NOMO-1 (cell line): ENCODE data around the gene UNC13A.

Experiments
- DNase-seq, 2 experiments: peaks; one replicate each; lab custom pipeline; 2025; ENCODE audit not compliant: unreplicated experiment in 2 of 2; lab: John Stamatoyannopoulos, UW

UNC13A gene

GRCh38 chr19:17687857-17688784 is at the start of gene UNC13A:
UNC13A (minus strand) TSS chr19:17688354; CDS start chr19:17688199, 155 bp downstream.
- DNase-seq: peak; percentile 22 to 27

GRCh38 chr19:17737690-17738153 is 49.6 kb upstream of the UNC13A start:
- DNase-seq: no peak

- DNase-seq: no peak
These were observed 47.3 kb upstream of the UNC13A start for GRCh38 chr19:17735410-17735809.

- no peak for DNase-seq
These were observed 46.0 kb upstream of the UNC13A start for GRCh38 chr19:17734146-17734545.

DNA sequence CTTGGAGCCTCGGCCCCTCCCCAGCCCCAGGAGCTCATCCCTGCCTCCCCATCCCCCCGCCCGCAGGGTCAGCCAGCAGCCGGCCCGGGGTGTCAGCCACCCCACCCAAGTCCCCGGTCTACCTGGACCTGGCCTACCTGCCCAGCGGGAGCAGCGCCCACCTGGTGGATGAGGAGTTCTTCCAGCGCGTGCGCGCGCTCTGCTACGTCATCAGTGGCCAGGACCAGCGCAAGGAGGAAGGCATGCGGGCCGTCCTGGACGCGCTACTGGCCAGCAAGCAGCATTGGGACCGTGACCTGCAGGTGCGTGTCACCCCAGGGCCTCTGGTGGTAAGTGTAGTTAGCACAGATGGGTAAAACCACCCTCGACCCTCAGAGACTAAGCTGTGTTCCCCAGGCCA is 45.0 kb upstream of the UNC13A start:
- no peak for DNase-seq

GRCh38 chr19:17727843-17728242 is 39.7 kb upstream of the UNC13A start:
- DNase-seq: no peak

GRCh38 chr19:17726964-17727773 is 39.0 kb upstream of the UNC13A start:
- DNase-seq: no peak

DNA sequence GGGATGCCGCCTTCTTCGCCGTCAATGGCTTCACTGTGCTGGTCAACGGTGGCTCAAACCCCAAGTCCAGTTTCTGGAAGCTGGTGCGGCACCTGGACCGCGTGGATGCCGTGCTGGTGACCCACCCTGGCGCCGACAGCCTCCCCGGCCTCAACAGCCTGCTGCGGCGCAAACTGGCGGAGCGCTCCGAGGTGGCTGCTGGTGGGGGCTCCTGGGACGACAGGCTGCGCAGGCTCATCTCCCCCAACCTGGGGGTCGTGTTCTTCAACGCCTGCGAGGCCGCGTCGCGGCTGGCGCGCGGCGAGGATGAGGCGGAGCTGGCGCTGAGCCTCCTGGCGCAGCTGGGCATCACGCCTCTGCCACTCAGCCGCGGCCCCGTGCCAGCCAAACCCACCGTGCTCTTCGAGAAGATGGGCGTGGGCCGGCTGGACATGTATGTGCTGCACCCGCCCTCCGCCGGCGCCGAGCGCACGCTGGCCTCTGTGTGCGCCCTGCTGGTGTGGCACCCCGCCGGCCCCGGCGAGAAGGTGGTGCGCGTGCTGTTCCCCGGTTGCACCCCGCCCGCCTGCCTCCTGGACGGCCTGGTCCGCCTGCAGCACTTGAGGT is 38.1 kb upstream of the UNC13A start:
- no peak for DNase-seq

- DNase-seq: no peak
These were observed 37.4 kb upstream of the UNC13A start for GRCh38 chr19:17725422-17726078.

- no peak for DNase-seq
These were observed 36.5 kb upstream of the UNC13A start for GRCh38 chr19:17724655-17725054.

GRCh38 chr19:17722655-17723240 is 34.6 kb upstream of the UNC13A start:
- DNase-seq: no peak

- peak in 1 of 2 experiments; percentile 17 for DNase-seq
These were observed 33.7 kb upstream of the UNC13A start for GRCh38 chr19:17721821-17722220.

- no peak for DNase-seq
These were observed 33.0 kb upstream of the UNC13A start for GRCh38 chr19:17721111-17721628.

DNA sequence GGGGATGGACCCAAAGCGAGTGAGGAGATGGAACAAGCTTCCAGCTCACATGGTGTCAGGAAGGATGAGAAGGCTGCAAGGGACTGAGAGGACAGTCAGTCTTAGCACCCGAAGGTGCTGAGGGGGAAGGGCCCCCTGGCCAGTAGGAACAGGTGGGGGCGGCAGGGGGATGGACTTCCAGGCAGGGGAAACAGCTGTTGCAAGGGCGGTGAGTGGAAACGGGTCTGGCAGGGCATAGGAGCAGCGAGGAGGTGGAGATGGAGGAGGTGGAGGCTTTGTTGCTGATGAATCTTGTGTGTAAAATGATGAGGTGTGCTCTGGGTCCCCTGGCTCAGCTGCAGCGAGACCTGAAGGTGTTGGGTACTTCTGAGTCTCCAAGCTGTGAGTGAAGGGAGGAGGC is 32.3 kb upstream of the UNC13A start:
- no peak for DNase-seq

GRCh38 chr19:17719730-17720400 is 31.7 kb upstream of the UNC13A start:
- no peak for DNase-seq

DNA sequence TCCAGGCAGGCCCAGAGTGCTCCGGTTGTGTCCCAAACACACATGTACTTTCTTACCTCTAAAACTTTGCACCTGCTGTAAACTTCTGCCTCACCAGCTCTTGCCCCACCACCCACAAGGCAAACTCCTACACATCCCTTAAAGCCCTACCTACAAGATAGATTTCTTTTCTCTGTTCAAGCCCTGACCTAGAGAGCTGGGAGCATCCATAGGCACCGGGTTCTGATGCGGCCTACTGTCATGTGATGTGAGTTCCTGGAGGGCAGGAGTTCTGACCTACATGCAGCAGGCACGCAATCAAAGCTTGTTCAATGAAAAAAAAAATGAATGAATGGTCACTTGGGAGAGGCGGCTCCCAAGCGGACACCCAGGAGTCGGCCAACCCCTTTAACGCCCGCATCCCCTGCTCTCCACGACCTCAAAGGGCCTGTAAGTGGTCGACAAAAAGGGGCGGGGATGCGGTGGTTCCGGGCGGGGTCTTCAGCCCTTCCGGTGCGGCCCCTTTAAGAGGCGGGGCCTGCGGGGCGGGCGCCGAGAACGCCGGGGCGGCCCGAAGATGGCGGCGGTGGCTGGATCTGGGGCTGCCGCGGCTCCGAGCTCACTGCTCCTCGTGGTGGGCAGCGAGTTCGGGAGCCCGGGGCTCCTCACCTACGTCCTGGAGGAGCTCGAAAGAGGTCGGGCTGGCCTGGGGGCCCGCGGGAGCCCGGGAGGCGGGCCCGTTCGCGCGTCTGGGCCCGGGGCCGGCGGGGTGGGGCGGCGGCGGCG is 31.0 kb upstream of the UNC13A start, which contains the start of gene MAP1S:
MAP1S (plus strand) TSS at position 534 of the 765 bp plus-strand sequence; CDS start at position 557, 23 bp downstream.
- peak; percentile 22 to 67 for DNase-seq

GRCh38 chr19:17718550-17718946 is 30.4 kb upstream of the UNC13A start:
- peak in 1 of 2 experiments; percentile 12 for DNase-seq

GRCh38 chr19:17716309-17716929 is 28.3 kb upstream of the UNC13A start:
- DNase-seq: no peak
